NCI-H2107 treated with DMSO at 0.1 percent for 48 hours (cell line): Measurements from ENCODE around the gene GABARAPL1.
"Not testable (repeated sequence)": the region's sequence is repeated elsewhere in the genome, so short reads cannot be mapped to it uniquely, and the experiment has no call there.

Source experiments
- DNase-seq: peaks from one replicate; lab custom pipeline; 2025; ENCODE audit not compliant: unreplicated experiment; lab: John Stamatoyannopoulos, UW

GABARAPL1 gene

DNA sequence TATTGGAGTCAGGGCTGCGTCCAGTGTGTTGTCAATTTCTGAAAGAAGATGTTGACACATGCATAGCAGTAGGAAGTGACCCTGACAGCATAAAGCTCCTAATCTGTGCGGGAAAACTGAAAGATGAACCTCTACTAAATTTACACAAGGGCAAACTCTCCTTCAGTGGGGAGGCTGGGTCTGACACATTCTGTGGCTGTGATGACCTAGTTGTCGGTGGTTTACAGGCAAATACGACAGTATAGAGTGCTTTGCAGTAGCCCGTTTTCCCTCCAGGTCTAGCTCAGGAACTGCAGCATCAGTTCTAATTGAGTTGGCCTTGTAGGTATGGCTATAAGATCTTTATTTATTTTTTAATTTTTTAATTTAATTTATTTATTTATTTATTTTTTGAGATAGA lies 14.8 kb upstream of the GABARAPL1 start:
- DNase-seq: no peak

- DNase-seq: not testable (repeated sequence)
These were observed 8.2 kb upstream of the GABARAPL1 start for GRCh38 chr12:10204495-10204894.

- DNase-seq: no peak
These were observed 7.4 kb upstream of the GABARAPL1 start for GRCh38 chr12:10205220-10205807.

DNA sequence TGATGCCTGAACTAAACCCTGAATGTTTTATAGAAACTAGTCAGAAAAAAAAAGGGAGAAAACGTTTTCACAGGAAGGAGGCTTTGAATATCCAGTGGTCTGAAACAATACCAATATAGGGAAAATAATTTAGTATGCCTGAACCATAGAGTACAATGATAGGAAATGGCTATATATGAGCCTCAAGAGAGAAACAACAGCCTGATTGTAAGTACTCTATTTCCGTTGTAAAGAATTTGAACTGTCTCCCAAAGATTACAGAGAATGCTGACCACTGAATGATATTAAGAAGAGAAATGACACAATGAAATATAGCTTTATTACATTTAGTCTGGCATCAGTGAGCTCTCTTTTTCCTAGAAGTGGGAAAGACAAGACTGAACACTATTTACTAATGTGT lies 5.5 kb upstream of the GABARAPL1 start:
- no peak for DNase-seq

- no peak for DNase-seq
These were observed 2.5 kb upstream of the GABARAPL1 start for GRCh38 chr12:10210225-10210624.

- DNase-seq: no peak
These were observed 1.4 kb upstream of the GABARAPL1 start for GRCh38 chr12:10211101-10211939.

GRCh38 chr12:10211940-10212738 lies 538 bp upstream of the GABARAPL1 start:
- DNase-seq: peak; percentile 65

- DNase-seq: peak; percentile 43
These were observed 775 bp downstream of the GABARAPL1 start for GRCh38 chr12:10213168-10214135.

DNA sequence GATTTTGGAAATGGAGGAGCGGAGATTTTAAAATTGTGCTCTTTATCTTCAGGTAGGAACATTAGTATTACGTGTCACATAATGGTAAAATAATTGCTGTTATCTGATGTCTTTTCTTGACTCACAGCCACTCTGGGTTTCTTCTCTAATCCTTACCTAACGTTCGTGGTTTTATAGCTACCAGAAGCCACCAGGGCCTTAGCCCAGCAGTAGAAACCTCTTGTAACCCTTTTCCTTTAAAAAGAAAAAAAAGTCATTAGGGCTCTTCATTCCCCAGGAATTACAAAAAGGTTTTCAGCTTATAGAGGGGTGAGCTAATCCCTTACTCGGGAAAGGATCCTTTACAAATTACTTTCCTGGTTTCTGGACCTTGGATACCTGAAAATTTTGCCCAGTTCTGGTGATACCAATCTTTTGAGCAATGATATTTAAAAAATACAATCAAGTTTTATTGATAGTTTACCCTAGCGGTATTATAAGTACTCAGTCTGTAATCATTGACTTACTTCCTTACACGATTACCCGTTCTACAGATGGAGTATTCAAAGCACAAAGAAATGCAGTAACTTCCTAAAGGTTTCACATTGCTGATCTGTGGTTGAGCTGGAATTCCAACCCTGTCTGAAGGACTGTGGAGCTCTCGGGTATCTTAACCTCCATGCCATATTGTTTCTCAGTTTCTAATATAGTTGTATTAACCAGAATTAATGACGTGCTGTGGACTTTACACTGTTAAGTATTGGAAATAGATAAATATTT lies 1.6 kb downstream of the GABARAPL1 start:
- DNase-seq: peak; percentile 32

- DNase-seq: no peak
These were observed 2.2 kb downstream of the GABARAPL1 start for GRCh38 chr12:10214895-10215267.

- no peak for DNase-seq
These were observed 2.8 kb downstream of the GABARAPL1 start for GRCh38 chr12:10215436-10215835.

- DNase-seq: not testable (repeated sequence)
These were observed 3.3 kb downstream of the GABARAPL1 start for GRCh38 chr12:10215946-10216345.

GRCh38 chr12:10218021-10218420 lies 5.3 kb downstream of the GABARAPL1 start:
- DNase-seq: no peak

DNA sequence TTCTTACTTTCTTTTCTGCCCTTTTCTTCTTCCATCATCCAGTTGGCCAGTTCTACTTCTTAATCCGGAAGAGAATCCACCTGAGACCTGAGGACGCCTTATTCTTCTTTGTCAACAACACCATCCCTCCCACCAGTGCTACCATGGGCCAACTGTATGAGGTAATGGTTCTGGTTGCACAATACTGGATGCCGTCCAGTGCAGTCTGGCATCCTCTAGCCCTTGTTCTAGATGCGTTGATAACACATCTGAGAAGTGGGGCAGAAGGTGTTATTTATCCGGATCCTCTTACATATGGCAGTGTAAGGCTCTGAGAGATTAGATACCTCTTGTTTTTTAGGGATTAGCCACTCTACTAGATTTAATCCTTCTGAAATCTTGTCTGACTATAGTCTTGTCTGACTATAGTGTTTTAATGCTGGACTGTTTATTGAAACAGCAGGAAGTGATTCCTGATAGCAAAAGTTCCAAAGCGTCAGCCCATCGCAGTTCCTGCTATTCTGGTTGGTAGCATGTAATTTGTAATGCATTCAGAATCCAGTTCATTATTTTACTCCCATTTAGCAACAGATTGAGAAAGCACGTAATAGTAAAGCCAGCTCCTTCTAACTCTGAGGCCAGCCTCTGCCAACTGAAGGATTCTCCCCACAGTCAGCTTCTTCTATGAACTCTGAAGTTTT lies 7.9 kb downstream of the GABARAPL1 start:
- DNase-seq: no peak

GRCh38 chr12:10221846-10222245 lies 9.2 kb downstream of the GABARAPL1 start:
- no peak for DNase-seq

DNA sequence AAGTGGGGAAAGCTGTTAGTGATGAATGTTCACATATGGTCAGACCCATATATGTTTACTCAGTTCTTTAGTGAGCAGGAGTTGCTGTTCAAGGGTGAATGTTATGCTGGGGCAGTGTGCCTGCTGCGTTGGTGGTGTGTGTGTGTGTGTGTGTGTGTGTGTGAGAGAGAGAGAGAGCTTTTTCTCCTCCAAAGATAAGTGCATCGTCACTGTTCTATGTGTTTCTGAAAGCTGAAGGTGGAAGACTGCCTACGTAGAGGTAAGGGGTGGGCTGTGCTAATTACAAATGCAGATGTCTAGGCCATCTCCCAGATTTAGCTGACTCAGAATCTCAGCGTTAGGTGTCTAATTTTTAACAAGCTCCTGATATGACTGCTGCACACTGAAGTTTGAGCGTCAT lies 10.5 kb downstream of the GABARAPL1 start:
- DNase-seq: no peak

DNA sequence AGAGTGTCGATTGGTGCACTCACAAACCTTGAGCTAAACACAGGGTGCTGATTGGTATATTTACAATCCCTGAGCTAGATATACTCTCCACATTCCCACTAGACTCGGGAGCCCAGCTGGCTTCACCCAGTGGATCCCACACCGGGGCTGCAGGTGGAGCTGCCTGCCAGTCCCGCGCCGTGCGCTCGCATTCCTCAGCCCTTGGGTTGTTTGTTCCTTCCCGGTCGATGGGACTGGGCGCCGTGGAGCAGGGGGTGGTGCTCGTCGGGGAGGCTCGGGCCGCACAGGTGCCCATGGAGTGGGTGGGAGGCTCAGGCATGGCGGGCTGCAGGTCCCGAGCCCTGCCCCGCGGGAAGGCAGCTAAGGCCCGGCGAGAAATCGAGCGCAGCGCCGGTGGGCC lies 12.7 kb downstream of the GABARAPL1 start:
- DNase-seq: not testable (repeated sequence)

GRCh38 chr12:10226086-10226485 lies 13.4 kb downstream of the GABARAPL1 start:
- no peak for DNase-seq

- DNase-seq: no peak
These were observed 14.1 kb downstream of the GABARAPL1 start for GRCh38 chr12:10226731-10227130.
